WTC11 (cell line): ENCODE data around the gene OSM.

Source experiments
- CREB1 ChIP-seq: sonication (generic); formaldehyde crosslinking; IDR thresholded peaks from 2 replicates; pipeline ENCODE4 v1.8.0; 2023; ENCODE audit warnings: mild to moderate bottlenecking, missing genetic modification reagents
- CREM ChIP-seq: sonication (generic); formaldehyde crosslinking; IDR thresholded peaks from 2 replicates; pipeline ENCODE4 v1.8.1; 2022; ENCODE audit warnings: mild to moderate bottlenecking, missing genetic modification reagents, moderate library complexity
- CTCF ChIP-seq: fragments of 200-600 bp; IDR thresholded peaks from 2 replicates; pipeline ENCODE4 v1.8.0; 2022; ENCODE audit warnings: antibody characterized with exemption
- FOXP1 ChIP-seq: sonication (generic); formaldehyde crosslinking; IDR thresholded peaks from 2 replicates; pipeline ENCODE4 v1.8.0; 2022; ENCODE audit warnings: missing genetic modification reagents, mild to moderate bottlenecking, moderate library complexity, borderline replicate concordance
- IRF1 ChIP-seq: sonication (generic); formaldehyde crosslinking; IDR thresholded peaks from 2 replicates; pipeline ENCODE4 v1.8.0; 2023; ENCODE audit warnings: missing genetic modification reagents
- MAX ChIP-seq: sonication (generic); formaldehyde crosslinking; IDR thresholded peaks from 2 replicates; pipeline ENCODE4 v1.8.0; 2022; ENCODE audit warnings: mild to moderate bottlenecking, missing genetic modification reagents
- MXD4 ChIP-seq: fragments of 250-450 bp; sonication (Bioruptor Pico); IDR thresholded peaks from 2 replicates; pipeline ENCODE4 v1.8.0; 2021; ENCODE audit warnings: mild to moderate bottlenecking, moderate library complexity, borderline replicate concordance
- NFATC4 ChIP-seq: fragments of 250-450 bp; sonication (Bioruptor Pico); IDR thresholded peaks from 2 replicates; pipeline ENCODE4 v1.9.0; 2021; ENCODE audit warnings: mild to moderate bottlenecking
- NFYB ChIP-seq: sonication (generic); formaldehyde crosslinking; conservative IDR thresholded peaks from 2 replicates; pipeline ENCODE4 v1.8.0; 2022; ENCODE audit warnings: low read depth, missing genetic modification reagents
- NR1H2 ChIP-seq: sonication (generic); formaldehyde crosslinking; IDR thresholded peaks from 2 replicates; pipeline ENCODE4 v1.9.0; 2021; ENCODE audit warnings: mild to moderate bottlenecking, moderate library complexity, missing genetic modification reagents
- NR3C1 ChIP-seq: sonication (generic); formaldehyde crosslinking; conservative IDR thresholded peaks from 2 replicates; pipeline ENCODE4 v1.8.1; 2023; ENCODE audit warnings: low read depth, mild to moderate bottlenecking, missing genetic modification reagents
- RELA ChIP-seq: sonication (generic); formaldehyde crosslinking; IDR thresholded peaks from 2 replicates; pipeline ENCODE4 v1.8.1; 2022; ENCODE audit warnings: missing genetic modification reagents, mild to moderate bottlenecking, borderline replicate concordance
- SP1 ChIP-seq: sonication (generic); formaldehyde crosslinking; conservative IDR thresholded peaks from 2 replicates; pipeline ENCODE4 v1.8.1; 2022; ENCODE audit warnings: missing genetic modification reagents
- ZBTB43 ChIP-seq: sonication (generic); formaldehyde crosslinking; IDR thresholded peaks from 2 replicates; pipeline ENCODE4 v1.8.1; 2023; ENCODE audit warnings: mild to moderate bottlenecking, missing genetic modification reagents

- TF ChIP-seq MXD4 (CRISPR knock-in tag) (no peak), CREM (CRISPR knock-in tag) (no peak), CTCF (no peak), NR3C1 (CRISPR knock-in tag) (no peak), ZBTB43 (CRISPR knock-in tag) (no peak), CREB1 (CRISPR knock-in tag) (no peak), MAX (CRISPR knock-in tag) (no peak), FOXP1 (CRISPR knock-in tag) (no peak), IRF1 (CRISPR knock-in tag) (no peak), NR1H2 (CRISPR knock-in tag) (no peak), NFYB (CRISPR knock-in tag) (no peak), NFATC4 (CRISPR knock-in tag) (no peak), SP1 (CRISPR knock-in tag) (no peak), RELA (no peak)
Measured at GRCh38 chr22:30250661-30251267, 15.9 kb downstream of the OSM start.
